Activated CD4-positive, alpha-beta T cell treated with anti-CD3 and anti-CD28 coated beads, Interleukin-2, amount 10 ng/mL, durations not matched to agents 24 days and 14 days (primary cell): ENCODE data around the gene MICAL3. TPM values are rescaled to one million over a fixed set of nuclear protein-coding genes. Genes with fewer than 3 reads are reported as not detected.
"Not testable (repeated sequence)": the region's sequence is repeated elsewhere in the genome, so short reads cannot be mapped to it uniquely, and the experiment has no call there.

Experiments
- DNase-seq: peaks from one replicate; pipeline ENCODE4 v3.0.0; 2022
- H3K27ac Mint-ChIP-seq: one replicate; pipeline ENCODE4 v1.8.0; 2022; ENCODE audit warnings: mild to moderate bottlenecking, mixed read lengths
- H3K27me3 Mint-ChIP-seq: one replicate; pipeline ENCODE4 v1.8.0; 2022; ENCODE audit warnings: mixed read lengths
- H3K36me3 Mint-ChIP-seq: one replicate; pipeline ENCODE4 v1.8.0; 2022; ENCODE audit warnings: low read depth, mild to moderate bottlenecking, mixed read lengths
- H3K4me1 Mint-ChIP-seq: one replicate; pipeline ENCODE4 v1.8.0; 2021; ENCODE audit warnings: mixed read lengths
- H3K4me3 Mint-ChIP-seq: one replicate; pipeline ENCODE4 v1.8.0; 2022; ENCODE audit warnings: mild to moderate bottlenecking, moderate library complexity, mixed read lengths
- H3K9me3 Mint-ChIP-seq: one replicate; pipeline ENCODE4 v1.8.0; 2021; ENCODE audit warnings: mixed read lengths
- intact Hi-C: fragments of 100-400 bp; cut with micrococcal nuclease; formaldehyde crosslinking; loops from one replicate; pipeline ENCODE4 v1.15.1; 2023
- total RNA-seq: library from RNA; stranded (reverse); gene quantifications from 2 replicates; pipeline ENCODE4 v1.2.3, GENCODE V29; 2022

Gene MICAL3
- total RNA-seq, 1 donor from 2014 or later, result 51.2 TPM

DNA sequence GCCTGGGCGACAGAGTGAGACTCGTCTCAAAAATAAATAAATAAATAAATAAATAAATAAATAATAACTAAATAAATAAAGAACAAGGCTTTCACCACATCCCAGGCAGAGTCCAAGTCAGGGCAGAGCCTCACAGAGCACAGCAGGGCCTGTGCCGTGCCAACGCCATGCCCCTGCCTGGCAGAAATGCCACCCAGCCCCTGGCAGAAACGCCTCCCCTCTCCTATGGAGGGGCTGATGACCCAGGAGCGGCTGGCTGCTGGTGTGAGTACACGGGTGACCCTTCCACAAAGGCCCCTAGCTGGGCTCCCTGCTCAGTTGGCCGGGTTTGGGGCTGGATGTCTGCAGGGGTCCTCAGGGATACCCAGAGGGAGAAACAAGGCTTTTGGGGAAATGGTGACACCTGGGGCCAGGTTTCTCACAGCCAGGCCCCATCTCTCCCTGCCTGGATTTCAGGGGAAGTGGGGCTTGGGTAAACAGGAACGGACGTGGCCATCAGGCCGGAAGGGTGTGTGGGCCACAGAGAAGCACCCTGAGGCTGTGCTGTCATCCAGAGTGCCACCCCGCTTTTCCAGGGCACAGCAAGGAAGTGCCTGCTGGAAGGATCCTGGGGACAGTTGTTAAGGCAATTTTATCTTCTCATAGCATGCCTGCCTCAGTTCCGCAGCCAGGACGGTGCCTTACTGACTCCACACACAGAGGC is 255.2 kb downstream of the MICAL3 start:
- no peak overlapping the region for H3K27ac Mint-ChIP-seq

GRCh38 chr22:17767233-17768065 is 256.9 kb downstream of the MICAL3 start:
- peak overlapping the region; percentile 63 for H3K27ac Mint-ChIP-seq
- peak overlapping the region; percentile 40 for H3K4me3 Mint-ChIP-seq
- no peaks in the 10 kb centered on the region for H3K9me3 Mint-ChIP-seq
- H3K36me3 Mint-ChIP-seq, result peaks cover 4% of the 10 kb centered on the region
- peaks cover 27% of the 10 kb centered on the region for H3K27me3 Mint-ChIP-seq
- intact Hi-C loops, result loop anchor here (1.0 to 5.0 kb wide), 3 partner anchors 10 to 680 kb away; no protein-coding TSS in a partner anchor
- H3K4me1 Mint-ChIP-seq, result peaks cover 33% of the 10 kb centered on the region
- DNase-seq, result peak; percentile 86

More for the DNA sequence above, 255.2 kb downstream of the MICAL3 start:
- no peaks in the 10 kb centered on the region for H3K9me3 Mint-ChIP-seq
- H3K27me3 Mint-ChIP-seq, result peaks cover 28% of the 10 kb centered on the region
- no peak for DNase-seq
- intact Hi-C loops, result loop anchor here (5.0 kb wide), 1 partner anchor 682 kb away; no protein-coding TSS in a partner anchor
- H3K36me3 Mint-ChIP-seq, result peaks cover 4% of the 10 kb centered on the region
- H3K4me3 Mint-ChIP-seq, result no peak overlapping the region
- peaks cover 42% of the 10 kb centered on the region for H3K4me1 Mint-ChIP-seq

- H3K4me3 Mint-ChIP-seq, DNase-seq, H3K27ac Mint-ChIP-seq, H3K9me3 Mint-ChIP-seq, H3K36me3 Mint-ChIP-seq: not testable (repeated sequence)
- Mint-ChIP-seq H3K27me3 (peaks cover 30% of the 10 kb centered on the region), H3K4me1 (peaks cover 24% of the 10 kb centered on the region)
- intact Hi-C loops, result loop anchor here (5.0 kb wide), 1 partner anchor 678 kb away; no protein-coding TSS in a partner anchor
Measured at GRCh38 chr22:17764852-17765251, 259.5 kb downstream of the MICAL3 start.

GRCh38 chr22:17764036-17764435 is 260.3 kb downstream of the MICAL3 start:
- intact Hi-C loops, result no loop called here
- no peak overlapping the region for H3K4me3 Mint-ChIP-seq
- no peak for DNase-seq
- no peaks in the 10 kb centered on the region for H3K9me3 Mint-ChIP-seq
- H3K36me3 Mint-ChIP-seq, result peaks cover 3% of the 10 kb centered on the region
- H3K27ac Mint-ChIP-seq, result no peak overlapping the region
- peaks cover 28% of the 10 kb centered on the region for H3K27me3 Mint-ChIP-seq
- H3K4me1 Mint-ChIP-seq, result peaks cover 24% of the 10 kb centered on the region

DNA sequence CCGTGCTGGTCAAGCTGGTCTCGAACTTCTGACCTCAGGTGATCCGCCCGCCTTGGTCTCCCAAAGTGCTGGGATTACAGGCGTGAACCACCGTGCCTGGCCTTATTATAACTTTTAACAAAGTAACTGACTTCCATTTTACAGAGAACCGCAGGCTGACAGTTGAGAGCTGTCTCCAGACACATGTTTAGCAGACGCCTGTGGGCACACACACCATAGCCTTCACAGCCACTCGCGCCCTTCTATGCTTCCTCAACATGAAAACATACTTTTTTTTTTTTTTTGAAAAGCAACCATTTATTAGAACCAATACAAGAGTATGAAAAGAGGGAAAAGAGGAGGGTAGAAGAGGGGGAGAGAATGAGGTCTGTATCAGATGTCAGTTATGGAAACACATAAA is 260.9 kb downstream of the MICAL3 start:
- DNase-seq, H3K36me3 Mint-ChIP-seq, intact Hi-C loops, H3K27ac Mint-ChIP-seq, H3K4me3 Mint-ChIP-seq, H3K9me3 Mint-ChIP-seq: not testable (repeated sequence)
- peaks cover 28% of the 10 kb centered on the region for H3K27me3 Mint-ChIP-seq
- H3K4me1 Mint-ChIP-seq, result peaks cover 24% of the 10 kb centered on the region

DNA sequence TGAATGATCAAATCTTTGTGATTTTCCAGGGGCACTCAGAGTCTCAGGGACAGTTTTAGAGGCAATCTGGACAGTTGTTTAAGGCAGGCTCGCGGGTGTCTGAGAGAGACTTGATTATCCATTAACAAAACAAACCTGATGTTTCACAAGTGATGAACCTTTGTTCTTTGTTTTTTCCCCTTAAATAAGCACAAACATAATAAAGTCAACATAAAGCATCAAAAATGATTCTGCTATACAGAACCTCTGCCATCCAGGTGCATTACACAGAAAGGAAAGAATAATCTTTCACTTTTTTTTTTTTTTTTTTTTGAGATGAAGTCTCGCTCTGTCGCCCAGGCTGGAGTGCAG is 263.2 kb downstream of the MICAL3 start:
- intact Hi-C loops, result no loop called here
- DNase-seq, result no peak

DNA sequence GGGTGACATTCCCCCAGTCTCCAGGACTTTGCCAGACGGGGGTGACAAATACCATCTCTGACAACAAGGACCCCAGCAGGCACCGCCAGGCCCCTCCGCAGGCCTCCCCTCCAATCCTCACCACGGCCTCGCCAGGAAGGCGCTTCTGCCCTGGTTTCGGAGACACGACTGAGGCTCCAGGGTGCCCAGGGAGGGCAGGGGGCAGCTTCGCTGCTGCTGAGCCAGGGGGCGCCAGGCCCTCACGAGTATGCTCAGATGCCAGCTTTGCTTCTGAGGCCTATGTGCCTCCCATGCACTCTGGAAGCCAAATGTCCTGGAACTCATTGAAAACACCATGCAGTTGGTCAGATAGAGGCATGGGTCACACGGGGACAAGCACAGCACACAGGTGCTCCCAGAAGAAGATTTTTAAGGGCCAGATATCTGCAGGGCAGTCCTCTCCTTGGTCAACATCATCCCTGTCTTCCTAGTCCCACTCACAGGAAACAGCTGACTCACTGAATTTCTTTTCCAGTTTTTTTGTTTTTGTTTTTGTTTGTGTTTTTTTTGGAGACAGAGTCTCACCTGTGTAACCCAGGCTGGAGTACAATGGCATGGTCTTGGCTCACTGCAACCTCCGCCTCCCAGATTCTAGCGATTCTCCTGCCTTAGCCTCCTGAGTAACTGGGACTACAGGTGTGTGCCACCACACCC is 270.0 kb downstream of the MICAL3 start:
- H3K9me3 Mint-ChIP-seq, result no peaks in the 10 kb centered on the region
- no peak overlapping the region for H3K4me3 Mint-ChIP-seq
- peaks cover 2% of the 10 kb centered on the region for H3K36me3 Mint-ChIP-seq
- peaks cover 2% of the 10 kb centered on the region for H3K4me1 Mint-ChIP-seq
- peak; percentile 73 for DNase-seq
- H3K27me3 Mint-ChIP-seq, result peaks cover 1% of the 10 kb centered on the region
- intact Hi-C loops, result no loop called here
- no peak overlapping the region for H3K27ac Mint-ChIP-seq

More for the DNA sequence above, 263.2 kb downstream of the MICAL3 start:
- Mint-ChIP-seq H3K4me3 (no peak overlapping the region), H3K27ac (no peak overlapping the region), H3K27me3 (peaks cover 27% of the 10 kb centered on the region), H3K4me1 (peaks cover 14% of the 10 kb centered on the region), H3K36me3 (peaks cover 3% of the 10 kb centered on the region), H3K9me3 (no peaks in the 10 kb centered on the region)

DNA sequence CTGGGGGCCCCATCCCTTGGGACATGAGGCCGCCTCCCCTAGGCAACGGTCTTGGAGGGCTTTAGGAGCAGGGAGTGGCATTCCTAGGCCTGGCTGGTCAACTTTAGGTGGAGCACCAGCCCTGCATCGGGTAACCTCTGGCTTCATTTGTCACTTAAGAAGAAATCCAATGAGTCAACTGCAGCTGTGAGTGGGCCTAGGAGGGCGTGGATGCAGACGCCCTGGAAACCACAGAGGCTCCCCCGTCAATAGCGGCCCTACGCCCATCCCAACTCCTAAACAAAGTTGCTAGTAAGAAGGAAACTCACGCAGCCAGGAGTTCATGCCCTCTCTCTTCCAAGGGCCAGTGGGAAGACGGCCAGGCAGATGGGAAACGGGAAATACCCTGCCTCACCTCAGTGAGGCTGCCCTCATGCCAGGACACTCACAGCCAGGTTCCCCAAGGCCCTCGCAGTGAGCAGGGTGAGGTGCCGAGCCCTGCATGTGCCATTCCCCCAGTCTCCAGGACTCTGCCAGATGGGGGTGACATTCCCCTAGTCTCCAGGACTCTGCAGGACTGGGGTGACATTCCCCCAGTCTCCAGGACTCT is 270.9 kb downstream of the MICAL3 start:
- no peak for DNase-seq
- Mint-ChIP-seq H3K27me3 (peaks cover 1% of the 10 kb centered on the region), H3K9me3 (no peaks in the 10 kb centered on the region), H3K4me3 (no peak overlapping the region), H3K36me3 (peaks cover 2% of the 10 kb centered on the region), H3K27ac (no peak overlapping the region), H3K4me1 (peaks cover 2% of the 10 kb centered on the region)
- intact Hi-C loops, result no loop called here

DNA sequence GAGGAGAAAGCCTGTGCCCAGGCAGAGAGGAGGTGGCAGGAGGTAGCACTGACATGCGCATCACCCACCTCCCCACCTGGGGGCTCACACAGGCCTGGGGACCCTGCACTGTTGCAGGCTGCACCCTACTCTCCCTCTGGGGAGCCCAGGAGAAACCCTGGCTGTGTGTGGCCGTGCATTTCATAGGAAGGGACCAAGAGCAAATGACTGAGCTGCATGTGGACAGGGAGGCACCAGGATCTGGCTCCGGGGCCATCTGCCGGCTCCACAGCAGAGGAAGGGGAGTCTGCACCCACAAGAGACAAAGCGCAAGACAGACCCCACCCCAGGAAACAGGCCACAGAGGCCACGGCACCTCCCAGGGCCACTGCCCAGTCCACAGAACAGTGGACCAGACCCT is 272.8 kb downstream of the MICAL3 start:
- DNase-seq, result no peak
- no peaks in the 10 kb centered on the region for H3K9me3 Mint-ChIP-seq
- H3K4me1 Mint-ChIP-seq, result peaks cover 2% of the 10 kb centered on the region
- peaks cover 3% of the 10 kb centered on the region for H3K36me3 Mint-ChIP-seq
- intact Hi-C loops, result no loop called here
- peaks cover 1% of the 10 kb centered on the region for H3K27me3 Mint-ChIP-seq
- no peak overlapping the region for H3K27ac Mint-ChIP-seq
- H3K4me3 Mint-ChIP-seq, result no peak overlapping the region

GRCh38 chr22:17749605-17750395 is 274.6 kb downstream of the MICAL3 start:
- DNase-seq, result no peak
- intact Hi-C loops, result no loop called here

DNA sequence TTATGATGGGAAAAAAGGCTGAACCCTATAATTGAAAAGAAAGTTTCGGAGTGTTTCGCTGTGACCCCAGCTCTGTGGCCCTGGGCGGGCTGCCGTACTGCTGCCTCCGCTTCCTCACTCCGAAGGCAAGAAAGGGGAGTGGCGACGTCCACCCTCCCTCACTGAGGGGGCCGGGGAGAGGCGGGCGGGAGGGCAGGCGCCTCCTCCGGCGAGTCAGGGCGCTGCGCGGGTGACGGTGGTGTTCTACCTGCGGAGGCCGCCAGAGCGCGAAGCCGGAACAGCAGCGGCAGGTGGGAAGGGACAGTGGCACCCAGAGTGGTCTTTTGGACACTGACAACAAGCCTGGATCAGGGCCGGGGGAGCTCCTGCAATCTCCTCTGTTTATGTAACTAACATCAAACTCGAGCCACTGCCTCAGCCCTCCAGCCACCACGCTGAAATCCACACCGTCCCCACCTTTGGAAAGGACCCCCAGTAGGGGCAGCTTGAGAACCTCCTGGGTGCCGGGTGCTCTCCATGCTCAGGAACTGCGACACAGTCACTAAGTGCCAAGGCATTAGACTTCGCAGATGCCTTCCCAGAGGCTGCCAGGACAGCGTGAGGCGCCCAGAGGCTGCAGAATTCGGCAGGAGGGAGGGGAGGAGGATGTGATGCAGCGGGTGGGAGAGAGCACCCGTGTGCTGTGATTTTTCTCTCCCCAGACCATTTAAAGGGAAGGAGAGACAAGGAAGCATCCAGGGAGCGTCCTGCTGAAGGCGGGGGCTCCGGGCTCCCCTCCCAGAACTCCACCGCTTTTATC is 275.6 kb downstream of the MICAL3 start:
- Mint-ChIP-seq H3K4me3 (no peak overlapping the region), H3K4me1 (no peaks in the 10 kb centered on the region), H3K9me3 (no peaks in the 10 kb centered on the region), H3K27me3 (no peaks in the 10 kb centered on the region), H3K27ac (no peak overlapping the region), H3K36me3 (peaks cover 2% of the 10 kb centered on the region)
- intact Hi-C loops, result no loop called here
- no peak for DNase-seq

More at GRCh38 chr22:17749605-17750395, 274.6 kb downstream of the MICAL3 start:
- H3K4me1 Mint-ChIP-seq, result peaks cover 2% of the 10 kb centered on the region
- H3K27ac Mint-ChIP-seq, result no peak overlapping the region
- no peak overlapping the region for H3K4me3 Mint-ChIP-seq
- no peaks in the 10 kb centered on the region for H3K9me3 Mint-ChIP-seq
- H3K27me3 Mint-ChIP-seq, result no peaks in the 10 kb centered on the region
- H3K36me3 Mint-ChIP-seq, result peaks cover 2% of the 10 kb centered on the region

DNA sequence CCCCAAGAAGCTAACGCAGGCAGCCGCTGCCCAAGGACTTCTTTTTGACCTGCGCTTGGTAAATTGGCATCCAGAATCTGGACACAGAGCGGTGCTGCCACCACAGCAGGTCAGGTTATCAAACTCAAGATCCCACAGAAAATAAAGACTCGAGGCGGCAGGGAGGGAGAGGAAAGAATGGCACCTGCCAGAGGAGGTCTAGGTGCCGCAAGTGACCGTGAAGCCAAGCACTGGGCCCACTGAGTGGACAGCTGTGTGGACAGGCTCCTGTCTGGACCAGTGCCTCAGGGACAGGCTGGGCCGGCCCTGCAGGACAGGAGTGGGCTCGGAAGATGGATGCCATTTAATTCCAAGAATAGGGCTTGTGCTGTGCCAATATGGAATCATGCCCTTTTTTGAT is 277.4 kb downstream of the MICAL3 start:
- no peak for DNase-seq
- no peak overlapping the region for H3K4me3 Mint-ChIP-seq
- H3K9me3 Mint-ChIP-seq, result no peaks in the 10 kb centered on the region
- H3K27ac Mint-ChIP-seq, result no peak overlapping the region
- H3K36me3 Mint-ChIP-seq, result peaks cover 2% of the 10 kb centered on the region
- H3K4me1 Mint-ChIP-seq, result no peaks in the 10 kb centered on the region
- H3K27me3 Mint-ChIP-seq, result no peaks in the 10 kb centered on the region
- intact Hi-C loops, result no loop called here
